GM21515 (cell line): ENCODE results near the gene NME3.

Experiments used
- ATAC-seq: cut with Tn5 transposase; IDR thresholded peaks from one replicate; pipeline ENCODE4 v1.9.1; 2021; ENCODE audit not compliant: unreplicated experiment

The NME3 gene

GRCh38 chr16:1729445-1729844, 41.9 kb downstream of the NME3 start:
- no peak for ATAC-seq

GRCh38 chr16:1729026-1729425, 42.3 kb downstream of the NME3 start:
- no peak for ATAC-seq

- no peak for ATAC-seq
Observed at GRCh38 chr16:1727651-1728624, 43.4 kb downstream of the NME3 start.

GRCh38 chr16:1726661-1727502, 44.5 kb downstream of the NME3 start:
- no peak for ATAC-seq

- ATAC-seq: no peak
Observed at GRCh38 chr16:1724491-1724890, 46.9 kb downstream of the NME3 start.

- ATAC-seq: no peak
Observed at GRCh38 chr16:1723450-1724147, 47.7 kb downstream of the NME3 start.

- no peak for ATAC-seq
Observed at GRCh38 chr16:1721372-1721771, 50.0 kb downstream of the NME3 start.
